ENCODE data around the gene MMP24OS.

DNA sequence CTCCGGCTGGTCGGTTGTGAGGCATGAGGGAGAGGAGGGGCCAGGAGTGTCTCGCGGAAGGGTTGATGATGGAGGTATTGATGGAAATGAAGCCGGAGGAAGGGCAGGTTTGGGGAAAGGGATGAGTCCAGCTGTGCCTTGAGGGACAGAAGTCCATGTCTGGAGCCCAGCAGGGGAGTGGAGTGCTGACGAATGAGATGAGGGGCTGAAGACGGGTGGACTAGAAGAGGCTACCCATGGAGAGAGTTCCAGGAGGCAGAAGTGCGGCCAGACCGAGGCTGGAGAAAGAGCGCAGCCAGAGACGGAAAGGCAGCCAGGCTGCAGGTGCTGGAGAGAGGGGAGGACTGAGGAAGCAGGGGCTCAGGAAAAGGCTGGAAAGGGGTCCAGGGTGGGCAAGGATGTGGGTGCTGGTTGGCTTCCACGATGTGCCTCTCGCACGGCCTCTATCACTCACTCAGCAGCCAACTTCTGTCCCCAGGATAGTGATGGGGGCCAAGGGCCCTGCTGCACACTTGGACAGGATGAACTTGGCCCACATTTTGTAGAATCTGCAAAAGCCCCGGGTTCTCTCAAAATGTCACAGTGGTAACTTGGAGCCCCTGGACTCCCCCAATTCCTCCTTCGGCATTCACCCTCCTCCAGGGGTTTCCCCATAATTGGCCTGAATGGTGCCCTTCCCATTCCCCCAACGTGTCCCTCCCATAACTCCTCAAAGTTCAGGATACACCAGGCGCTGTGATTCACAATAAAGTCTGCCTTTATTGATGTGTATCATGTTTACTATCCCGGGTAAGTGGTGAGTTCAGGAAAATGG lies 7.3 kb upstream of the MMP24OS start:
- TF ChIP-seq, protein P1, sequence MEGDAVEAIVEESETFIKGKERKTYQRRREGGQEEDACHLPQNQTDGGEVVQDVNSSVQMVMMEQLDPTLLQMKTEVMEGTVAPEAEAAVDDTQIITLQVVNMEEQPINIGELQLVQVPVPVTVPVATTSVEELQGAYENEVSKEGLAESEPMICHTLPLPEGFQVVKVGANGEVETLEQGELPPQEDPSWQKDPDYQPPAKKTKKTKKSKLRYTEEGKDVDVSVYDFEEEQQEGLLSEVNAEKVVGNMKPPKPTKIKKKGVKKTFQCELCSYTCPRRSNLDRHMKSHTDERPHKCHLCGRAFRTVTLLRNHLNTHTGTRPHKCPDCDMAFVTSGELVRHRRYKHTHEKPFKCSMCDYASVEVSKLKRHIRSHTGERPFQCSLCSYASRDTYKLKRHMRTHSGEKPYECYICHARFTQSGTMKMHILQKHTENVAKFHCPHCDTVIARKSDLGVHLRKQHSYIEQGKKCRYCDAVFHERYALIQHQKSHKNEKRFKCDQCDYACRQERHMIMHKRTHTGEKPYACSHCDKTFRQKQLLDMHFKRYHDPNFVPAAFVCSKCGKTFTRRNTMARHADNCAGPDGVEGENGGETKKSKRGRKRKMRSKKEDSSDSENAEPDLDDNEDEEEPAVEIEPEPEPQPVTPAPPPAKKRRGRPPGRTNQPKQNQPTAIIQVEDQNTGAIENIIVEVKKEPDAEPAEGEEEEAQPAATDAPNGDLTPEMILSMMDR (IDR thresholded peaks at IDR 0.05) = no peak
- TF ChIP-seq POLR2A (IDR thresholded peaks at IDR 0.05) = no peak
